BJ (cell line): ENCODE measurements around the gene CDIPT. TPM values are rescaled to one million over a fixed set of nuclear protein-coding genes. Genes with fewer than 3 reads are reported as not detected.

Source experiments
- CTCF ChIA-PET: fragments of 350-600 bp; formaldehyde crosslinking; extraction: SDS; loops from one replicate; lab custom pipeline; 2021; ENCODE audit warnings: antibody characterized with exemption, inconsistent platforms; lab: Yijun Ruan, JAX
- POLR2A ChIA-PET: fragments of 300-600 bp; sonication (Branson Sonifier 250); formaldehyde crosslinking; extraction: SDS; loops from one replicate; lab custom pipeline; 2021; ENCODE audit warnings: antibody characterized with exemption; lab: Charles Lee
- DNase-seq: peaks from one replicate; pipeline ENCODE4 v3.0.0-alpha.2; 2011; ENCODE audit warnings: low read depth
- H3K27me3 ChIP-seq: 2 replicates; pipeline ENCODE4 v1.6.0; 2011; ENCODE audit warnings: low read length; ENCODE audit not compliant: control insufficient read depth, insufficient read depth
- H3K36me3 ChIP-seq: 2 replicates; pipeline ENCODE4 v1.5.1; 2011; ENCODE audit warnings: low read length; ENCODE audit not compliant: control insufficient read depth, insufficient read depth
- H3K4me3 ChIP-seq: 2 replicates; pipeline ENCODE4 v1.5.1; 2011; ENCODE audit warnings: low read depth, mild to moderate bottlenecking, control low read depth, low read length
- CTCF ChIP-seq: IDR thresholded peaks from 2 replicates; pipeline ENCODE4 v1.5.1; 2011; ENCODE audit warnings: low read depth, mild to moderate bottlenecking, control low read depth, inconsistent platforms, low read length, moderate library complexity; ENCODE audit not compliant: insufficient read depth
- polyA plus RNA-seq: library from polyadenylated mRNA; depleted of rRNA; stranded (reverse); fragments of >200 nt; gene quantifications from 2 replicates; pipeline ENCODE4 v1.2.3, GENCODE V29; 2011; rRNA removed
- small RNA-seq: library from RNA; depleted of rRNA; stranded (forward); fragments of <200 nt; gene quantifications from one replicate; pipeline ENCODE3, GENCODE V24; 2012; ENCODE audit warnings: low replicate concordance, low read depth; ENCODE audit not compliant: insufficient read length

Gene CDIPT
- polyA plus RNA-seq, 1 experiment, result 225 TPM

DNA sequence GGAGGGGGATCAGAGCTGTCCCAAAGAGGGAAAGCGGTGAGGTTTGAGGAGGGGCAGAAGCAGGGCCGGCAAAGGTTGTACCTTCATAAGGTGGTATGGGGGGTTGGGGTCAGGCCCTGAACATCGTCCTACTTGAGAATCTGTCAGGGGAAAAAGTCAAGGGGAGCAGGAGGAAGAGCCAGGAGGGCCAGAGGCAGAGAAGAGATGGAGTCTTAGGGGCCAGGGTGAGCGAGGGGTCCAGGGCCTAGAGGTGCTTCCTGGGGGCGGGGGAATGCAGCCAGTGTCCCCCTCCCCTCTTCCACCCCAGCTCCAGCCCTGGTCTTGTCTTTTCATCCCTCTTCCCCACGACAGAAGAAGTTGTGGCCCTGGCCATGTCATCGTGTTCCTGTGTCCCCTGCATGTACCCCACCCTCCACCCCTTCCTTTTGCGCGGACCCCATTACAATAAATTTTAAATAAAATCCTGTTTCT, 52.3 kb downstream of the CDIPT start:
- CTCF ChIA-PET, result interaction anchor here (1.0 kb wide), 1 partner anchor 212 kb away, joined by 3 read pairs; no protein-coding TSS in a partner anchor

DNA sequence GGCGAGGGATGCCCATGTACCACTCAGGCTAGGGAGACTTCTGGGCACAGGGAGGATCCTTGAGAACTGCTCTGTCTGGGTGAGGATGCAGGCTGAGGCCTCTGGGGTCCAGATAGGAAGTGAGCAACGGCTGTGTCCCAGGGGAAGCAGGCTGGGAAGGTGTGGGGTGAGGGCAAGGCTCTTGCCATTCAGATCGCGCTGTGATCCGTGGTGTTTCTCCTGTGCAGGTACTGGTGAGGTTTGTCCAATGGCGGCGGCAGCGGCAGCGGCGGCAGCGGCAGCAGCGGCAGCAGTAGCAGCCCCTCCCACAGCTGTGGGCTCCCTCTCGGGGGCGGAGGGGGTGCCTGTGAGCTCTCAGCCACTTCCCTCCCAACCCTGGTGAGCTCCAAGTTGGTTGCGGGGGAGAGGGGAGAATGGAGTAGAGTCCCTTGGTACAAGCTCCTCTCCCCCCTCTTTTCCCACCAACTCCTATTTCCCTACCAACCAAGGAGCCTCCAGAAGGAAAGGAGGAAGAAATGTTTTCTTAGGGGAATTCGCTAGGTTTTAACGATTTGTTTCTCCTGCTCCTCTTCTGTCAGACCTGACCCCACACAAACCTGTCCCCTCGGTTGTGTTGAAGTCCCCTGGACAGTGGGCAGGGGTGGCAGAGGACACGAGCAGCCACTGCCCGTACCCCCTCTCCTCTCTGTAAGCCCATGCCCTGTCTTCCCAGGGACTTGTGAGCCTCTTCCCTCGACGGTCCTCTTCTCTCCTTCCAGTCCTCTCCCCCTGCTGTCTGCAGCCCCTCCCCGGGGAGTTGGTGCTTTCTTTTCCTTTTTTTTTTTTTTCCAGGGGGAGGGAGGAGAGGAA, 53.0 kb downstream of the CDIPT start:
- POLR2A ChIA-PET, result interaction anchor here (0.6 to 1.1 kb wide), 2 partner anchors 15 to 41 kb away, joined by 4 to 17 read pairs; no protein-coding TSS in a partner anchor
- no peaks in the 10 kb centered on the region for H3K27me3 ChIP-seq
- TF ChIP-seq CTCF, result no peak
- peaks cover 16% of the 10 kb centered on the region for H3K36me3 ChIP-seq
- CTCF ChIA-PET, result interaction anchor here (1.0 kb wide), 1 partner anchor 212 kb away, joined by 3 read pairs; no protein-coding TSS in a partner anchor
- no peak for DNase-seq
- no peak overlapping the region for H3K4me3 ChIP-seq

More for the DNA sequence above, 52.3 kb downstream of the CDIPT start:
- POLR2A ChIA-PET, result interaction anchor here (0.6 to 1.1 kb wide), 2 partner anchors 14 to 41 kb away, joined by 4 to 17 read pairs; no protein-coding TSS in a partner anchor
- Histone ChIP-seq H3K27me3 (no peaks in the 10 kb centered on the region), H3K36me3 (peaks cover 16% of the 10 kb centered on the region), H3K4me3 (no peak overlapping the region)
- DNase-seq, result no peak
- no peak for TF ChIP-seq CTCF

DNA sequence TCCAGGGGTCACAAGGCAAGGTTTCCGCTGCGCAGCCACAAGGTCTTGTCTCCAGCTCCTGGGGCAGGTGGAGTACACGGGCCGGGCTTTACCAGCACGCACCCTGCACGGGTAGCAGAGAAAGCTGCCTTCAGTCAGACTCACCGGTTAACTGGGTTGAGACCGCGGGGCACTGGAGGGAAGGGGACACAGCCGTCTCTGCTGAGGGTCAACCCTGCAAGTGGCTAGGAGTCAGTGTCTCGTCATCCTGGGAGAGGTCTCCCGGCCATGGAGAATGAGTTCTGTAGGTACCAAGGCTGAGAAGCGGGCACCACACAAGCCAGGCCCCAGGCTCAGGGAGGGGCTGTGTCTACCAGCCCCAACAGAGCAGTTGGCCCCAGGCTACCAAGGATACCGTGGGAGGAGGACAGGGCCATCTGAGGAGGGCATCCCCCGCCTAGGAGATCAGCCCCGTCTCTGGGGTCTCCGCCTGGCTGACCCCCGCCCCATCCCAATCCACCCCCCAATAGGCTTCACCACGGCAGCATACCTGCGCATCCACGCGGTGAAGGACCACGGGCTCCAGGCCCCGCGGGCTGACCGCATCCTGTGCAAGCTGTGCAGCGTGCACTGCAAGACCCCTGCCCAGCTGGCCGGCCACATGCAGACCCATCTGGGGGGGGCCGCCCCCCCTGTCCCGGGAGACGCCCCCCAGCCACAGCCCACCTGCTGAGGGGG, 53.8 kb downstream of the CDIPT start:
- DNase-seq, result no peak
- Histone ChIP-seq H3K4me3 (no peak overlapping the region), H3K36me3 (peaks cover 16% of the 10 kb centered on the region), H3K27me3 (no peaks in the 10 kb centered on the region)
- CTCF ChIA-PET, result interaction anchor here (1.2 to 3.0 kb wide), 4 partner anchors 7 to 39 kb away, joined by 4 to 30 read pairs (median 15); partner anchors contain the start of genes MVP and PAGR1
- POLR2A ChIA-PET, result no interaction called here
- no peak for TF ChIP-seq CTCF

Small RNA genes lying within 50 kb of the gene (small RNA-seq; reads per million reads assigned to genes)
- gene AC009133.6 (not detected), gene AC120114.4 (not detected)

Other genes starting within 250 kb of the CDIPT start
- gene SPN, start 200.0 kb downstream of the CDIPT start, polyA plus RNA-seq, result 0.04 TPM in 1 of 2 replicates, not detected in the other
- gene QPRT, start 184.0 kb downstream of the CDIPT start, polyA plus RNA-seq, result 4.2 and 4.7 TPM in 2 replicates
- not detected in 2 replicates for gene C16orf54, start 117.2 kb downstream of the CDIPT start, polyA plus RNA-seq
- not detected in 2 replicates for gene ZG16, start 85.0 kb downstream of the CDIPT start, polyA plus RNA-seq
- 43.0 and 68.3 TPM in 2 replicates for gene KIF22, start 72.5 kb downstream of the CDIPT start, polyA plus RNA-seq
- gene MAZ, start 56.7 kb downstream of the CDIPT start, polyA plus RNA-seq, result 105 and 172 TPM in 2 replicates
- 4.5 and 7.6 TPM in 2 replicates for gene PRRT2, start 51.0 kb downstream of the CDIPT start, polyA plus RNA-seq
- gene PAGR1, start 47.1 kb downstream of the CDIPT start, polyA plus RNA-seq, result 13.9 and 15.6 TPM in 2 replicates
- 219 and 368 TPM in 2 replicates for gene MVP, start 42.8 kb downstream of the CDIPT start, polyA plus RNA-seq
- gene SEZ6L2, start 36.3 kb upstream of the CDIPT start, polyA plus RNA-seq, result 8.1 and 19.3 TPM in 2 replicates
- 4.4 and 6.9 TPM in 2 replicates for gene ASPHD1, start 37.3 kb upstream of the CDIPT start, polyA plus RNA-seq
- 8.2 and 12.3 TPM in 2 replicates for gene KCTD13, start 63.0 kb upstream of the CDIPT start, polyA plus RNA-seq
- 112 and 146 TPM in 2 replicates for gene TMEM219, start 98.9 kb upstream of the CDIPT start, polyA plus RNA-seq
- gene TAOK2, start 110.6 kb upstream of the CDIPT start, polyA plus RNA-seq, result 17.4 and 24.3 TPM in 2 replicates
- gene HIRIP3, start 132.4 kb upstream of the CDIPT start, polyA plus RNA-seq, result 7.7 and 9.6 TPM in 2 replicates
- 34.5 and 35.6 TPM in 2 replicates for gene INO80E, start 133.0 kb upstream of the CDIPT start, polyA plus RNA-seq
- gene DOC2A, start 147.8 kb upstream of the CDIPT start, polyA plus RNA-seq, result 0.26 and 0.64 TPM in 2 replicates
- gene C16orf92, start 160.0 kb upstream of the CDIPT start, polyA plus RNA-seq, result not detected in 2 replicates
- 0.06 and 0.13 TPM in 2 replicates for gene TLCD3B, start 168.0 kb upstream of the CDIPT start, polyA plus RNA-seq
- gene ALDOA, start 202.5 kb upstream of the CDIPT start, polyA plus RNA-seq, result 754 and 1,788 TPM in 2 replicates
- gene PPP4C, start 212.8 kb upstream of the CDIPT start, polyA plus RNA-seq, result 143 and 209 TPM in 2 replicates
- gene TBX6, start 228.7 kb upstream of the CDIPT start, polyA plus RNA-seq, result 0.04 TPM in 2 replicates
- gene YPEL3, start 233.0 kb upstream of the CDIPT start, polyA plus RNA-seq, result 34.6 and 49.1 TPM in 2 replicates